ENCODE data around the gene MCC. TPM values are rescaled to one million over a fixed set of nuclear protein-coding genes. Genes with fewer than 3 reads are reported as not detected.
"Not testable (repeated sequence)": the region's sequence is repeated elsewhere in the genome, so short reads cannot be mapped to it uniquely, and the experiment has no call there.

MCC gene
- total and polyA plus RNA-seq, 4 donors: 1.6 to 38.6 (median 11.2) TPM

- Histone ChIP-seq H3K27ac (ENCODE audit: low read depth in 1 of 2, low read length in 1 of 2) (no peak overlapping the region), H3K36me3 (ENCODE audit: control insufficient read depth in 4 of 4, insufficient read depth in 4 of 4, low read length in 4 of 4) (peaks cover 0 to 10% (median 3%) of the 10 kb centered on the region in 4 donors), H3K27me3 (ENCODE audit: control insufficient read depth in 3 of 3, insufficient read depth in 3 of 3, low read length in 2 of 3) (no peaks in the 10 kb centered on the region), H3K4me1 (ENCODE audit: control insufficient read depth in 5 of 5, insufficient read depth in 5 of 5, low read length in 5 of 5) (peaks cover 0 to 11% (median under 1%) of the 10 kb centered on the region in 5 donors), H3K4me3 (no peak overlapping the region), H3K9me3 (ENCODE audit: control insufficient read depth in 4 of 4, insufficient read depth in 3 of 4, low read length in 3 of 4) (peaks cover 0 to 2% (median 0%) of the 10 kb centered on the region in 4 donors), H3K9ac (ENCODE audit: insufficient read depth in 1 of 2, low read length in 2 of 2) (no peak overlapping the region)
- ATAC-seq (ENCODE audit: insufficient read depth, low FRiP score) (no peak), DNase-seq (no peak)
- WGBS, 2 donors: 92 to 94% methylated on average over 5 of the region's 5 CpGs
- TF ChIP-seq, protein P1, sequence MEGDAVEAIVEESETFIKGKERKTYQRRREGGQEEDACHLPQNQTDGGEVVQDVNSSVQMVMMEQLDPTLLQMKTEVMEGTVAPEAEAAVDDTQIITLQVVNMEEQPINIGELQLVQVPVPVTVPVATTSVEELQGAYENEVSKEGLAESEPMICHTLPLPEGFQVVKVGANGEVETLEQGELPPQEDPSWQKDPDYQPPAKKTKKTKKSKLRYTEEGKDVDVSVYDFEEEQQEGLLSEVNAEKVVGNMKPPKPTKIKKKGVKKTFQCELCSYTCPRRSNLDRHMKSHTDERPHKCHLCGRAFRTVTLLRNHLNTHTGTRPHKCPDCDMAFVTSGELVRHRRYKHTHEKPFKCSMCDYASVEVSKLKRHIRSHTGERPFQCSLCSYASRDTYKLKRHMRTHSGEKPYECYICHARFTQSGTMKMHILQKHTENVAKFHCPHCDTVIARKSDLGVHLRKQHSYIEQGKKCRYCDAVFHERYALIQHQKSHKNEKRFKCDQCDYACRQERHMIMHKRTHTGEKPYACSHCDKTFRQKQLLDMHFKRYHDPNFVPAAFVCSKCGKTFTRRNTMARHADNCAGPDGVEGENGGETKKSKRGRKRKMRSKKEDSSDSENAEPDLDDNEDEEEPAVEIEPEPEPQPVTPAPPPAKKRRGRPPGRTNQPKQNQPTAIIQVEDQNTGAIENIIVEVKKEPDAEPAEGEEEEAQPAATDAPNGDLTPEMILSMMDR (IDR thresholded peaks at IDR 0.05; ENCODE audit: control extremely low read depth, extremely low read depth): no peak
Measured at GRCh38 chr5:113081881-113082546, 406.2 kb downstream of the MCC start.

- 84 to 93% methylated on average over 4 of the region's 4 CpGs for WGBS, 2 donors
- peaks cover 0 to 10% (median 3%) of the 10 kb centered on the region in 4 donors for H3K36me3 ChIP-seq (ENCODE audit: control insufficient read depth in 4 of 4, insufficient read depth in 4 of 4, low read length in 4 of 4)
- peaks cover 0 to 7% (median 0%) of the 10 kb centered on the region in 5 donors for H3K4me1 ChIP-seq (ENCODE audit: control insufficient read depth in 5 of 5, insufficient read depth in 5 of 5, low read length in 5 of 5)
- peaks cover 0 to 2% (median 0%) of the 10 kb centered on the region in 4 donors for H3K9me3 ChIP-seq (ENCODE audit: control insufficient read depth in 4 of 4, insufficient read depth in 3 of 4, low read length in 3 of 4)
- H3K27me3 ChIP-seq (ENCODE audit: control insufficient read depth in 3 of 3, insufficient read depth in 3 of 3, low read length in 2 of 3): no peaks in the 10 kb centered on the region
- no peak overlapping the region for H3K4me3 ChIP-seq
- H3K9ac ChIP-seq (ENCODE audit: insufficient read depth in 1 of 2, low read length in 2 of 2): no peak overlapping the region
- H3K27ac ChIP-seq (ENCODE audit: low read depth in 1 of 2, low read length in 1 of 2): no peak overlapping the region
- no peak for DNase-seq
- TF ChIP-seq, protein P1 (IDR thresholded peaks at IDR 0.05; ENCODE audit: control extremely low read depth, extremely low read depth): no peak
- no peak for ATAC-seq (ENCODE audit: insufficient read depth, low FRiP score)
Measured at GRCh38 chr5:113081091-113081839, 407.0 kb downstream of the MCC start.

DNA sequence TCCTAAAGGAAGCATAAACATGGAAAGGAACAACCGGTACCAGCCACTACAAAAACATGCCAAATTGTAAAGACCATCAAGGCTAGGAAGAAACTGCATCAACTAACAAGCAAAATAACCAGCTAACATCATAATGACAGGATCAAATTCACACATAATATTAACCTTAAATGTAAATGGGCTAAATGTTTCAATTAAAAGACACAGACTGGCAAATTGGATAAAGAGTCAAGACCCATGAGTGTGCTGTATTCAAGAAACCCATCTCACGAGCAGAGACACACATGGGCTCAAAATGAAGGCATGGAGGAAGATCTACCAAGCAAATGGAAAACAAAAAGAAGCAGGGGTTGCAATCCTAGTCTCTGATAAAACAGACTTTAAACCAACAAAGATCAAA lies 411.6 kb downstream of the MCC start:
- H3K9me3 ChIP-seq (ENCODE audit: control insufficient read depth in 4 of 4, insufficient read depth in 3 of 4, low read length in 3 of 4); DNase-seq; H3K27ac ChIP-seq (ENCODE audit: low read depth in 1 of 2, low read length in 1 of 2); H3K36me3 ChIP-seq (ENCODE audit: control insufficient read depth in 4 of 4, insufficient read depth in 4 of 4, low read length in 4 of 4); H3K27me3 ChIP-seq (ENCODE audit: control insufficient read depth in 3 of 3, insufficient read depth in 3 of 3, low read length in 2 of 3); H3K4me3 ChIP-seq; H3K4me1 ChIP-seq (ENCODE audit: control insufficient read depth in 5 of 5, insufficient read depth in 5 of 5, low read length in 5 of 5); ATAC-seq (ENCODE audit: insufficient read depth, low FRiP score); H3K9ac ChIP-seq (ENCODE audit: insufficient read depth in 1 of 2, low read length in 2 of 2): not testable (repeated sequence)
- WGBS, 2 donors: 94 to 98% methylated on average over 2 of the region's 2 CpGs

- 93% methylated on average over 21 of the region's 21 CpGs for WGBS, 2 donors
- no peak for DNase-seq
Measured at GRCh38 chr5:113075019-113075418, 413.2 kb downstream of the MCC start.

GRCh38 chr5:113073629-113074034 lies 414.6 kb downstream of the MCC start:
- H3K9me3 ChIP-seq (ENCODE audit: control insufficient read depth in 4 of 4, insufficient read depth in 3 of 4, low read length in 3 of 4); H3K4me1 ChIP-seq (ENCODE audit: control insufficient read depth in 5 of 5, insufficient read depth in 5 of 5, low read length in 5 of 5); H3K4me3 ChIP-seq; DNase-seq; H3K36me3 ChIP-seq (ENCODE audit: control insufficient read depth in 4 of 4, insufficient read depth in 4 of 4, low read length in 4 of 4); H3K27me3 ChIP-seq (ENCODE audit: control insufficient read depth in 3 of 3, insufficient read depth in 3 of 3, low read length in 2 of 3); H3K27ac ChIP-seq (ENCODE audit: low read depth in 1 of 2, low read length in 1 of 2); ATAC-seq (ENCODE audit: insufficient read depth, low FRiP score); H3K9ac ChIP-seq (ENCODE audit: insufficient read depth in 1 of 2, low read length in 2 of 2): not testable (repeated sequence)
- whole genome bisulfite sequencing, 2 donors: 76 to 87% methylated on average over 11 of the region's 11 CpGs

More at GRCh38 chr5:113075019-113075418, 413.2 kb downstream of the MCC start:
- TF ChIP-seq, protein P1 (IDR thresholded peaks at IDR 0.05; ENCODE audit: control extremely low read depth, extremely low read depth): no peak
- Histone ChIP-seq H3K27me3 (ENCODE audit: control insufficient read depth in 3 of 3, insufficient read depth in 3 of 3, low read length in 2 of 3) (no peaks in the 10 kb centered on the region), H3K9ac (ENCODE audit: insufficient read depth in 1 of 2, low read length in 2 of 2) (no peak overlapping the region), H3K9me3 (ENCODE audit: control insufficient read depth in 4 of 4, insufficient read depth in 3 of 4, low read length in 3 of 4) (peaks cover 0 to 3% (median 0%) of the 10 kb centered on the region in 4 donors), H3K27ac (ENCODE audit: low read depth in 1 of 2, low read length in 1 of 2) (no peak overlapping the region), H3K4me3 (no peak overlapping the region), H3K4me1 (ENCODE audit: control insufficient read depth in 5 of 5, insufficient read depth in 5 of 5, low read length in 5 of 5) (peaks cover 0 to 5% (median 0%) of the 10 kb centered on the region in 5 donors), H3K36me3 (ENCODE audit: control insufficient read depth in 4 of 4, insufficient read depth in 4 of 4, low read length in 4 of 4) (peaks cover 0 to 4% (median under 1%) of the 10 kb centered on the region in 4 donors)
- ATAC-seq (ENCODE audit: insufficient read depth, low FRiP score): no peak
